WI38 (cell line): ENCODE results near the gene NOX3.

Experiments used
- H3K4me3 ChIP-seq: 2 replicates; pipeline ENCODE4 v1.5.1; 2011; ENCODE audit warnings: low read depth, mild to moderate bottlenecking, control low read depth, low read length
- TF ChIP-seq, protein P1 (sequence below): IDR thresholded peaks from 2 replicates; pipeline ENCODE4 v1.5.1; 2012; ENCODE audit warnings: low read depth, mild to moderate bottlenecking, control low read depth, low read length

Gene NOX3

DNA sequence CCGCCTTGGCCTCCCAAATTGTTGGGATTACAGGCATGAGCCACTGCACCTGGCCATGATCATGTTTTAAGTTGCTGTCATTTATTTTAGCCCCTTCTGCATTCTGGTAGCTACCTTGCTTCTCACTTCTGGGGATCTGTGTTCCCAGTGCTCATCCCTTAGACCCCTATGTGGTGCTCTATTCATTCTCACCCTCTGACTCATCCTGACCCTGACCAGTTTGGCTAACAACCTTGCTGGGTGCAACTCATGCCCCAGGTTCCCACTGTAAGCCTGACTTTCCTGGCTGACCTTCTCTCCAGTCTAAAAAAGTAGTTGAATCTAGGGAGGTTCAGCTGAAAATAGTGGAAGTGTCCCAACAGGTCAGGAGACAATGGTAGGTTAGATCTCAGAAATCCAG, 47.4 kb downstream of the NOX3 start:
- TF ChIP-seq, protein P1, sequence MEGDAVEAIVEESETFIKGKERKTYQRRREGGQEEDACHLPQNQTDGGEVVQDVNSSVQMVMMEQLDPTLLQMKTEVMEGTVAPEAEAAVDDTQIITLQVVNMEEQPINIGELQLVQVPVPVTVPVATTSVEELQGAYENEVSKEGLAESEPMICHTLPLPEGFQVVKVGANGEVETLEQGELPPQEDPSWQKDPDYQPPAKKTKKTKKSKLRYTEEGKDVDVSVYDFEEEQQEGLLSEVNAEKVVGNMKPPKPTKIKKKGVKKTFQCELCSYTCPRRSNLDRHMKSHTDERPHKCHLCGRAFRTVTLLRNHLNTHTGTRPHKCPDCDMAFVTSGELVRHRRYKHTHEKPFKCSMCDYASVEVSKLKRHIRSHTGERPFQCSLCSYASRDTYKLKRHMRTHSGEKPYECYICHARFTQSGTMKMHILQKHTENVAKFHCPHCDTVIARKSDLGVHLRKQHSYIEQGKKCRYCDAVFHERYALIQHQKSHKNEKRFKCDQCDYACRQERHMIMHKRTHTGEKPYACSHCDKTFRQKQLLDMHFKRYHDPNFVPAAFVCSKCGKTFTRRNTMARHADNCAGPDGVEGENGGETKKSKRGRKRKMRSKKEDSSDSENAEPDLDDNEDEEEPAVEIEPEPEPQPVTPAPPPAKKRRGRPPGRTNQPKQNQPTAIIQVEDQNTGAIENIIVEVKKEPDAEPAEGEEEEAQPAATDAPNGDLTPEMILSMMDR, result no peak
- no peak overlapping the region for H3K4me3 ChIP-seq

DNA sequence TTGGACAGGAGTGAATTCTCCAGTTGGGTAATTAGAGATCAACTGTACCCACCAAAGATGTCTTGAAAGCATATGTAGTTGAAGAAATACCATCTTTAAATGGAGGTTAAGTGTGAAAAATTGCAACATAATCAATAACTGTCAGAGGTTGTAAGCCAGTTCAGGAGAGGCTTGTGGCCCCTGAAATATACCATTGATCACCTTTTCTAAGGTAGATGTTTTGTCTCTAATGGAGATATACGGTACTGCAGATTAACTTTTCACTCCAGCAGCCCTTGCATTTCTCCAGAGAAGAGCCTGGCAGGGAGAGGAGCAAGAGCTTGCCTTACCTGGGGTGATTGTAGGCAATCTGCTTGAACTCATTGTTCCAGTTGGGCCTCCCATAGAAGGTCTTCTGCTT, 48.8 kb downstream of the NOX3 start:
- no peak overlapping the region for H3K4me3 ChIP-seq
- TF ChIP-seq, protein P1, result no peak

DNA sequence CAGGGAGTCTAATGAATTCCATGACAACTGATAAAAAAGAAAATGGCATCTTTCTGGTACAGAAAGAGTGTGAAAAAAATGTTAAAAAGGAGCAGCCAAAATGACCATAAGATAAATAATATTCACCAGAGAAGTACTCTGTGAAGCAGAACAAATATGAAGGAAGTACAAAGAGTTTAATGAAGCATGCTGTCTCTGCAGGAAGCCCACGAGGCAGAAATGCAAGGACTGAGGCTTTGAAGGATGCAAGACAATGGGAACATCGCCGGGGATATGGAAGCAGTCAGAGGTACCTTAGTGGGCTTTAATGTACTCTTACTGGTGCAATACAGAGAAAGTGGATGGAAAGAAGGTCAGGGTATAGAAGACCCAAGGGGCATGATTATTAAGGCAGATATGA, 50.7 kb downstream of the NOX3 start:
- no peak overlapping the region for H3K4me3 ChIP-seq
- TF ChIP-seq, protein P1, result no peak

DNA sequence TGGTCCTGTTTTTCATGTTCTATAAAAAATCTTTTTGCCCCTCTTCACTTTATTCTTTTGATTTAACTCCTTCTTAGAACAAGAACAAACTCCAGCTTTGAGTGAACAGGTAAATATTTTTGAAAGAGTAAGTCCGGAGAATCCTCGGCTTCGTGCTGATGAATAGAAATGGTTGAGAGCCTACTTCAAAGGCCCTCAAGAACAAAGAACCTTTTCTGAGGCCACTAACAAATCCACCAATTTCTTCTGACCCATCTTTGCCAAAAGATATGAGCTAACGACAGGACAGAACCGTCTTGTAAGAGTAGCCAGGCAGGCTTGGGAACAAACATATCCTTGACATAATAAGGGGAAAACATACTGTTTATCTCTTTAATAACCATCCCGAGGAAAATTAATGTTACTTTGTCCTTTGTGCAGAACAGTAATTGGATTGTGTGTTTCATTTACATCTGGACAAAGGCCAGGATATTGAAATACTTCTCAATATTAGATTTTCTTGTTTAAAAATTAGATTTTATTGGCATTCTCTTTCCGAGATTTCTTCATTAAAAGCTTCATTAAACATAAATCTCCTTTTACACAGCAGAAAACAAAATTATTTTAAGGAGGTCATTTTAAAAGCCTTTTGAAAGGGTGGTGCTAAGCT, 52.9 kb downstream of the NOX3 start:
- TF ChIP-seq, protein P1, result no peak
- no peak overlapping the region for H3K4me3 ChIP-seq

DNA sequence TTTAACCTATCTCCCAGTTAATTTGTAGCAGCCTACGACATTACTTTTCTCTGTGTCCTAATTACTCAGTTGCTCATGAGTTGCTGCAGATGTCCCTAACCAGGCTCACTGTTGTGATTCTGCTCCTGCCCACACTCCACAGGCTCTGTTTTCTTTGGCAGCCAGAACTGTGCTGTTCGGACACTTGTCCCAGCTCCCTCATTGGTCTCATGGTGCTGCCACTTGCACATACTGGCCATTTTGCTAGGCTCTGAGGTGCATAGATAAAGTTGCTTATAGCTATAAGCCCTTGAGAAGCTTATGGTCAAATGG, 55.0 kb downstream of the NOX3 start:
- TF ChIP-seq, protein P1, result no peak
- H3K4me3 ChIP-seq, result no peak overlapping the region

DNA sequence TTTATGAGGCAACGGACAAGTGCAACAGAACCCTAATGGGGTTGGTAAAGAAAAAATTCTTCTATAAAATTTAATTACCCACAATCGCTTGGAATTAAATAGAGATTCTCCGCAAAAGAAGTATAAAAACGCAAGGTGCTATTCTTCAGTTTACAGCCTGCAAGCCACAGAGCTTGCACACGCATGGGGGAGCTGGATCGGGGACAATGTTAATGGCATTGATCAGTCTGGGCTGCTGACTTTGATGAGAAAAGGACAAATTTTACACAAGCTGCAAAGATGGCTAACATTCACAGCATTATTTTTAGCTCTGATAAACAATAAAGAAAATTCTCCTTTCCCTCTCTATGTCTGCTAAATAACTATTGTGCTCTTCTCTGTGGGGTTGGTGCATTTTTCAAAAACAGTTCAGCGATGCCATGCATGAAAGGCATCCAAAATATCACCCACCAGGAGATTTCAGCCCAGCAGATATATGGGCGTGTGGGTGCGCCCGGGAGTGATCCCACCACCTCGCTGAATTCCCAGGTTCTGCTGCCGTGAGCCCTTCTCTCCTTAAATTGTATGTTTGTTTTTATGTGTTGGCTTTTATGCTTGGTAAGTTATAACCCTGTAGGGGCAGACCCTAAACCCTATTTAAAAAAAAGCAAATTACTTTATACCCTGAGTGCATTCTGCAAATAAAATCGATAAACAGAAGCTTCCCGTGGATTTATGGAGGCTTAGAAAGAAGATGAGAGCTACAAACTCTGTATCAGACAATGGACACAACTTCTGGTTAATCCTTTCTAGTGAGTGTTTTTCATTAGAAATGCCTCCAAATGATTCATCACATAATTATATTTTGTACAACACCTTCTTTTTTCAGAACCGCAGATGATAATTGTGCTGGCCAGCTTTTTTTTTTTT, 55.6 kb downstream of the NOX3 start:
- TF ChIP-seq, protein P1, result no peak
- no peak overlapping the region for H3K4me3 ChIP-seq

DNA sequence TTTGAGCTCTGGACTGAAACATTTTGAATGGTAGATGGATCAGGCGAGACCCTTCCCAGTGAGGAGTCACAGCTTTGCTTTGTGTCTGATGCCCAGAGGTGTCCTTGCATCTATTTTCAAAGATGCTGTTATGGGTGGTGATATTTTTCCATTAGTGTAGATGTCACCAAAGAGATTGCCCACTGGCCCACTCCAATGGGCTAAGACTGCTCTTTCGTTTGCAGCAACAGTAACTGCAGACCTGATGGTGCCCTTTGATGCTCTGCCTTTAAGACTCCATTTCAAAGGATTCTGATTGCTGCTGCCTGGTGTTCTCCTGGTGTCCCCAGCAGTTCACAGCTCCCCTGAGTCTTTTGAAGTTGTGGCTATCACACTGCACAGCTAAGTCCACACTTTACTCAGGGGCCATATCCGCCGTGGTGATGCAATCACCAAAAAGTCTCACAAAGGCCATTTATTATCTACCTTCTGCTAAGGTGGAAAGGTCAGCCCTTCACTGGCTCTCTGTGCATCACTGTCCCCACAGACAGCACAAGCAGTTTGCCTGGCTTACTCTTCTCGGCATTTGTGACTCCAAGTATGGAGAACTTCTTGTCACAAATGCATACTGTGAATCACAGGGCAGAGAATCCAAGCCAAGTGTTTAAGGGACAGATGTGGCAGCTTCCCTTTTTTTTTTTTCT, 56.4 kb downstream of the NOX3 start:
- no peak overlapping the region for H3K4me3 ChIP-seq

More for the DNA sequence above, 56.4 kb downstream of the NOX3 start:
- TF ChIP-seq, protein P1, result no peak
